ENCODE data around the gene PPP1R12C. TPM values are rescaled to one million over a fixed set of nuclear protein-coding genes. Genes with fewer than 3 reads are reported as not detected.

PPP1R12C gene
- total RNA-seq, 1 experiment from 2014 or later = 92.3 TPM

DNA sequence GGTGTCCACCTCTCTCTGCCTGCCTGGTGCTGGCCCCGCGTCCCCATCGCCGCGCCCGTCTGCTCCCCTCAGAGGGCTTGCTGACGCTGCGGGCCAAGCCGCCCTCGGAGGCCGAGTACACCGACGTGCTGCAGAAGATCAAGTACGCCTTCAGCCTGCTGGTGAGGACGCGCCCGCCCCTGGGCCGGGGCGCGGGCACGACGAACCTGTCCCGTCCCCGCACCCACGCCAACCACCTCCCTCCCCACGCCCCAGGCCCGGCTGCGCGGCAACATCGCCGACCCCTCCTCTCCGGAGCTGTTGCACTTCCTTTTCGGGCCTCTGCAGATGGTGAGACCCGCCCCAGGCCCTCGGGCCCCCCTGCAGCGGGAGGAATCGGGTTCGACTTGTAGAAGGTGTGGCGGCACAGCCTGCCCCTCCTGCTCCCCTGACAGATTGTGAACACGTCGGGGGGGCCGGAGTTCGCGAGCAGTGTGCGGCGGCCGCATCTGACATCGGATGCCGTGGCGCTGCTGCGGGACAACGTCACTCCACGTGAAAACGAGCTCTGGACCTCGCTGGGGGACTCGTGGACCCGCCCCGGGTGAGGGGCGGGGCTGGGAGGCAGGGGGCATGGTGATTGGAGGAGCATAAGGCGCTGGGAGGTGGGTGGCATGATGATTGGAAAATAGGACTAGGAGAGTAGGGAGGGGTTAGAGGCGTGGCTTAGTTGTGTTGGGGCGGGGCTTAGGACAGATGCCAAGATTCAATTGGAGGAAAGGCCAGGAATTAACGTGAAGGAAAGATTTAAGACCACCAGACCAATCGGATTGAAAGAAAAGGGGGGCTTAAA, 35.2 kb downstream of the PPP1R12C start:
- peak; percentile 92 for DNase-seq (ENCODE audit: low spot score)
- POLR2A ChIA-PET = interaction anchor here (0.6 kb wide), 1 partner anchor 213 kb away, joined by 3 read pairs; no protein-coding TSS in a partner anchor
- CTCF ChIA-PET = interaction anchor here (0.8 to 1.5 kb wide), 5 partner anchors 12 to 336 kb away, joined by 3 to 6 read pairs (median 4); no protein-coding TSS in a partner anchor

DNA sequence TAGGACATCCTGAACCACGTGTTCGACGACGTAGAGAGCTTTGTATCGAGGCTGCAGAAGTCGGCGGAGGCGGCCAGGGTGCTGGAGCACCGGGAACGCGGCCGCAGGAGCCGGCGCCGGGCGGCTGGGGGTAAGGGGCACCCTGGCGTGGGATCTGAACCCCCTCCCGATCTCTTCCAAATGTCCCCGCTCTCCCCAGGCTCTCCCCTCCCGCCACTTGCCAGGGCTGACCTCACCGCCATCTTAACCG, 35.7 kb downstream of the PPP1R12C start:
- H3K36me3 Mint-ChIP-seq = 0 out of 2 replicates have a peak, but pooled peaks cover 3% of the 10 kb centered on the region
- H3K9me3 Mint-ChIP-seq = no peaks in the 10 kb centered on the region
- H3K4me1 Mint-ChIP-seq = peaks cover 45% of the 10 kb centered on the region
- TF ChIP-seq, protein P1, sequence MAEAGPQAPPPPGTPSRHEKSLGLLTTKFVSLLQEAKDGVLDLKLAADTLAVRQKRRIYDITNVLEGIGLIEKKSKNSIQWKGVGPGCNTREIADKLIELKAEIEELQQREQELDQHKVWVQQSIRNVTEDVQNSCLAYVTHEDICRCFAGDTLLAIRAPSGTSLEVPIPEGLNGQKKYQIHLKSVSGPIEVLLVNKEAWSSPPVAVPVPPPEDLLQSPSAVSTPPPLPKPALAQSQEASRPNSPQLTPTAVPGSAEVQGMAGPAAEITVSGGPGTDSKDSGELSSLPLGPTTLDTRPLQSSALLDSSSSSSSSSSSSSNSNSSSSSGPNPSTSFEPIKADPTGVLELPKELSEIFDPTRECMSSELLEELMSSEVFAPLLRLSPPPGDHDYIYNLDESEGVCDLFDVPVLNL (CRISPR knock-in tag; IDR thresholded peaks at IDR 0.05; ENCODE audit: borderline replicate concordance, low read depth) = no peak
- TF ChIP-seq, protein P2, sequence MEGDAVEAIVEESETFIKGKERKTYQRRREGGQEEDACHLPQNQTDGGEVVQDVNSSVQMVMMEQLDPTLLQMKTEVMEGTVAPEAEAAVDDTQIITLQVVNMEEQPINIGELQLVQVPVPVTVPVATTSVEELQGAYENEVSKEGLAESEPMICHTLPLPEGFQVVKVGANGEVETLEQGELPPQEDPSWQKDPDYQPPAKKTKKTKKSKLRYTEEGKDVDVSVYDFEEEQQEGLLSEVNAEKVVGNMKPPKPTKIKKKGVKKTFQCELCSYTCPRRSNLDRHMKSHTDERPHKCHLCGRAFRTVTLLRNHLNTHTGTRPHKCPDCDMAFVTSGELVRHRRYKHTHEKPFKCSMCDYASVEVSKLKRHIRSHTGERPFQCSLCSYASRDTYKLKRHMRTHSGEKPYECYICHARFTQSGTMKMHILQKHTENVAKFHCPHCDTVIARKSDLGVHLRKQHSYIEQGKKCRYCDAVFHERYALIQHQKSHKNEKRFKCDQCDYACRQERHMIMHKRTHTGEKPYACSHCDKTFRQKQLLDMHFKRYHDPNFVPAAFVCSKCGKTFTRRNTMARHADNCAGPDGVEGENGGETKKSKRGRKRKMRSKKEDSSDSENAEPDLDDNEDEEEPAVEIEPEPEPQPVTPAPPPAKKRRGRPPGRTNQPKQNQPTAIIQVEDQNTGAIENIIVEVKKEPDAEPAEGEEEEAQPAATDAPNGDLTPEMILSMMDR (IDR thresholded peaks at IDR 0.05) = no peak
- no peak for TF ChIP-seq ELF4 (CRISPR knock-in tag; IDR thresholded peaks at IDR 0.05; ENCODE audit: low read depth)
- TF ChIP-seq, protein P3, sequence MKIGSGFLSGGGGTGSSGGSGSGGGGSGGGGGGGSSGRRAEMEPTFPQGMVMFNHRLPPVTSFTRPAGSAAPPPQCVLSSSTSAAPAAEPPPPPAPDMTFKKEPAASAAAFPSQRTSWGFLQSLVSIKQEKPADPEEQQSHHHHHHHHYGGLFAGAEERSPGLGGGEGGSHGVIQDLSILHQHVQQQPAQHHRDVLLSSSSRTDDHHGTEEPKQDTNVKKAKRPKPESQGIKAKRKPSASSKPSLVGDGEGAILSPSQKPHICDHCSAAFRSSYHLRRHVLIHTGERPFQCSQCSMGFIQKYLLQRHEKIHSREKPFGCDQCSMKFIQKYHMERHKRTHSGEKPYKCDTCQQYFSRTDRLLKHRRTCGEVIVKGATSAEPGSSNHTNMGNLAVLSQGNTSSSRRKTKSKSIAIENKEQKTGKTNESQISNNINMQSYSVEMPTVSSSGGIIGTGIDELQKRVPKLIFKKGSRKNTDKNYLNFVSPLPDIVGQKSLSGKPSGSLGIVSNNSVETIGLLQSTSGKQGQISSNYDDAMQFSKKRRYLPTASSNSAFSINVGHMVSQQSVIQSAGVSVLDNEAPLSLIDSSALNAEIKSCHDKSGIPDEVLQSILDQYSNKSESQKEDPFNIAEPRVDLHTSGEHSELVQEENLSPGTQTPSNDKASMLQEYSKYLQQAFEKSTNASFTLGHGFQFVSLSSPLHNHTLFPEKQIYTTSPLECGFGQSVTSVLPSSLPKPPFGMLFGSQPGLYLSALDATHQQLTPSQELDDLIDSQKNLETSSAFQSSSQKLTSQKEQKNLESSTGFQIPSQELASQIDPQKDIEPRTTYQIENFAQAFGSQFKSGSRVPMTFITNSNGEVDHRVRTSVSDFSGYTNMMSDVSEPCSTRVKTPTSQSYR (CRISPR knock-in tag; IDR thresholded peaks at IDR 0.05) = no peak
- TF ChIP-seq JUN (CRISPR knock-in tag; IDR thresholded peaks at IDR 0.05) = no peak
- TF ChIP-seq SP1 (CRISPR knock-in tag; conservative IDR thresholded peaks at IDR 0.05) = no peak
- TF ChIP-seq NR3C1 (CRISPR knock-in tag; conservative IDR thresholded peaks at IDR 0.05; ENCODE audit: low read depth) = no peak
- TF ChIP-seq ATF1 (CRISPR knock-in tag; IDR thresholded peaks at IDR 0.05) = no peak
- TF ChIP-seq ZNF671 (CRISPR knock-in tag; IDR thresholded peaks at IDR 0.05) = no peak
- ATAC-seq = no peak
- ChIA-PET CTCF (no interaction called here), POLR2A (interaction anchor here (0.6 to 0.7 kb wide), 2 partner anchors 79 to 213 kb away, joined by 3 read pairs; no protein-coding TSS in a partner anchor)
- H3K27ac Mint-ChIP-seq = no peak overlapping the region
- H3K27me3 Mint-ChIP-seq (ENCODE audit: low read depth) = peaks cover 76% of the 10 kb centered on the region
- no peak for DNase-seq (ENCODE audit: low spot score)
- H3K4me3 Mint-ChIP-seq = peak overlapping the region; percentile 96

More for the DNA sequence above, 35.2 kb downstream of the PPP1R12C start:
- peaks cover 42% of the 10 kb centered on the region for H3K4me1 Mint-ChIP-seq
- H3K9me3 Mint-ChIP-seq = no peaks in the 10 kb centered on the region
- peak overlapping the region; percentile 96 for H3K4me3 Mint-ChIP-seq
- H3K27ac Mint-ChIP-seq = no peak overlapping the region
- peaks cover 73% of the 10 kb centered on the region for H3K27me3 Mint-ChIP-seq (ENCODE audit: low read depth)
- H3K36me3 Mint-ChIP-seq = 0 out of 2 replicates have a peak, but pooled peaks cover 3% of the 10 kb centered on the region
- peak; percentile 2 for ATAC-seq
- TF ChIP-seq RELA (CRISPR knock-in tag; IDR thresholded peaks at IDR 0.05; ENCODE audit: borderline replicate concordance) (0 out of 2 replicates have a peak, but pooled peaks have one; percentile 40), FOXP1 (CRISPR knock-in tag; IDR thresholded peaks at IDR 0.05; ENCODE audit: borderline replicate concordance) (no peak)
- TF ChIP-seq, protein P4, sequence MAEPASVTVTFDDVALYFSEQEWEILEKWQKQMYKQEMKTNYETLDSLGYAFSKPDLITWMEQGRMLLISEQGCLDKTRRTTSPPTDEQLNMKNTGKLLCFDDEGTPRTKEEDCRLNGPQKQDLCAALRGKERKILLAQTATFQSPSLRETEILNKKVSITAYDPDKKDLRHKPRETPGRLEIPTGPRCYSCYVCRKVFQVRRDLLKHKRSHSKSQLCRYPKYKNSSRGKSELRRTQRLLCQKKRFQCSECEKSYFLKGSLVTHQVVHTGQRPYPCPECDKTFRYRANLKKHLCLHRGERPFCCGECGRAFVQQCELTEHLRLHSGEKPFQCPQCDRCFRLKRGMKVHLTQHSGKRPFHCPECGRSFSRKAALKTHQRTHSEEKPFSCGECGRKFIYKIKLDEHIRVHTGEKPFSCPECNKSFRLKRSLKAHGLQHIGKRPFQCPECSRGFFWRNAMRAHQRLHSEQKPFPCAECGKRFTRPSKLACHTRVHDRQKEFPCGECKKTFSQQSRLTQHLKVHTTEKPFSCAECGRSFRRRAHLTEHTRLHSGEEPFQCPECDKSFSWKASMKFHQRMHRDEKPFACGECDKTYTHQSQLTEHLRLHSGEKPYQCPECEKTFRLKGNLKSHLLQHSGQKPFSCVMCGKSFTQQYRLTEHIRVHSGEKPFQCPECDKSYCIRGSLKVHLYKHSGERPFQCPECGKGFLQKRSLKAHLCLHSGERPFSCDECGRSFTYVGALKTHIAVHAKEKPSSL (CRISPR knock-in tag; conservative IDR thresholded peaks at IDR 0.05) = no peak

All from WTC11 (cell line).